ENCODE data around the gene UBE2J1.

Gene UBE2J1

DNA sequence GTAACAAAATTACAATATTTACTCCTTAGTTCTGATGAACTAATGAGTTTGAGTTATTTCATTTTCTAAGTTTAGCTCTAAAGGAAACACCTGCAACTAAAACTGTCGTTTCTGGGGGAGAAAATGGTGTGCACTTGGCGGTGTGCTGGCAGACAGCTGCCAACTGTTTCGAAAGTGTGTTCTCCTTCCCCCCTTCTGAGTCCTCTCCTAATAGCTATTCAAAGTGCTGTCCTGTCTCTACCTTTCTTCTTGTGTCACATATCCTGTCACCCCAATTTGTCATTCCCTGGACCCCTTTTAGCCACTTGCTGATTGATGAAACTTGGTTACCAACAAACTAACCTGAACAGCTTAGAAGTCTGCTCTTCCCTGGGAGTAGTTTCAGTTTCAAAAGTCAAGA, 4.9 kb upstream of the UBE2J1 start:
- H3K27me3 ChIP-seq: no peaks in the 10 kb centered on the region
- DNase-seq: no peak
- TF ChIP-seq, protein P1, sequence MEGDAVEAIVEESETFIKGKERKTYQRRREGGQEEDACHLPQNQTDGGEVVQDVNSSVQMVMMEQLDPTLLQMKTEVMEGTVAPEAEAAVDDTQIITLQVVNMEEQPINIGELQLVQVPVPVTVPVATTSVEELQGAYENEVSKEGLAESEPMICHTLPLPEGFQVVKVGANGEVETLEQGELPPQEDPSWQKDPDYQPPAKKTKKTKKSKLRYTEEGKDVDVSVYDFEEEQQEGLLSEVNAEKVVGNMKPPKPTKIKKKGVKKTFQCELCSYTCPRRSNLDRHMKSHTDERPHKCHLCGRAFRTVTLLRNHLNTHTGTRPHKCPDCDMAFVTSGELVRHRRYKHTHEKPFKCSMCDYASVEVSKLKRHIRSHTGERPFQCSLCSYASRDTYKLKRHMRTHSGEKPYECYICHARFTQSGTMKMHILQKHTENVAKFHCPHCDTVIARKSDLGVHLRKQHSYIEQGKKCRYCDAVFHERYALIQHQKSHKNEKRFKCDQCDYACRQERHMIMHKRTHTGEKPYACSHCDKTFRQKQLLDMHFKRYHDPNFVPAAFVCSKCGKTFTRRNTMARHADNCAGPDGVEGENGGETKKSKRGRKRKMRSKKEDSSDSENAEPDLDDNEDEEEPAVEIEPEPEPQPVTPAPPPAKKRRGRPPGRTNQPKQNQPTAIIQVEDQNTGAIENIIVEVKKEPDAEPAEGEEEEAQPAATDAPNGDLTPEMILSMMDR (IDR thresholded peaks at IDR 0.05; ENCODE audit: low read depth, low read length): no peak
- no peaks in the 10 kb centered on the region; the same call in 1 of the 2 replicates for H3K36me3 ChIP-seq
- no peak overlapping the region for H3K4me3 ChIP-seq (ENCODE audit: low read depth, low read length)
- H3K4me1 ChIP-seq: no peaks in the 10 kb centered on the region
- no peaks in the 10 kb centered on the region for H3K9me3 ChIP-seq

DNA sequence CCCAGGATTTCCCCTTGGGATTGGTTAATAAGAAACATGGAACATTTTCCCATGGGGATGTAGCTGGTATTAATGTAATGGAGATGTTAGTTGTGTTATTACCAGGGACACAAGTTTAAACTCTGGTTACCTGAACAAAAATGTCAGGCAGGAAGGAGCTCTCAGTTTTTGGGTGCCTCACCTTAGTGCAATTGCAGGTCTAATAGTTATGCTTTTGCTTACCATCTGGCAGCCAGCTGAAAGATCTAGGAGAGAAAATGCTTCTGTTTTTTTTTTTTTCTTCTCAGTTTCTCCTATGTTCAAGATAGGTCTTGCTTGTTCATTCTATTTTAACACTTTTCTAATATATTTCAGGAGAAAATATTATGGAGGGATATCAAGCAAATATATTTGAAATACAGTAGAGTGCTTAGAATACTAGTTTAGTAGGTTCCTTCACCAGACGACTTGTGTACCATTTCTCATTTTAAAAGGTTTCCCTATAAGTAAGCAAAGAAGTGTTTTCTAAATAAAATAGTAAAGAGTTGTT, 4.2 kb upstream of the UBE2J1 start:
- no peak overlapping the region for H3K4me3 ChIP-seq (ENCODE audit: low read depth, low read length)
- H3K4me1 ChIP-seq: no peaks in the 10 kb centered on the region
- no peaks in the 10 kb centered on the region for H3K9me3 ChIP-seq
- TF ChIP-seq, protein P1 (IDR thresholded peaks at IDR 0.05; ENCODE audit: low read depth, low read length): no peak
- DNase-seq: no peak
- H3K27me3 ChIP-seq: no peaks in the 10 kb centered on the region
- H3K36me3 ChIP-seq: no peaks in the 10 kb centered on the region; the same call in 1 of the 2 replicates

DNA sequence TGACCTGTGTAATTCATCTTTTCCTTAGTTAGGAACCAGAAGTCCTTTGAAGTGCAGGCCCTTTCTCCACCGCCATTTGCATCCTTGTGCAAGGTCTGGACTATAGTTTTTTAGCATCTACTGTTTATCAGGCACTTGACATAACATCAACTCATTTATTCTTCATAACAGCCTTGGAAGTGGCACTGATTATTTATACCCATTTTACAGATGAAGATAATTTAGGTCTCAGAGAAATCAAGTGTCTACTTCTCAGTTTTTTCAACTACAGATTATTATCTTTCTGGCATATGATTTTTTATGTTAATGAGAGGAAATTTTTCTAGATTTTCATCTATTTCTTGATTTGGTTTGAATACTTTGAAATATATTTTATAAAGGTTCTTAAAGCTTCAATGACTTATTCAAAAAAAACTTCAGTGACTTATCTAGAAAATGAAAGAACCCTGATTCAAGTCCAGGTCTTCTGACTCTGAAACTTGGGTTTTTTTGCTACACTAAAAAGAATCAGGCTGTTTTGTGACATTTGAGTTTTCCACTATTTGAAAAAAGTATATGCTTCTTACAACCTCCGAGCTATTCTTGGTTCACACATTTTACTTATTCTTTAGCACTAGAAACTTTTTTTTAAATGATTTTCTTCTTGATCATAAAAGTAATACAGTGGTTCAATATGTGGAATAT, 3.1 kb upstream of the UBE2J1 start:
- Histone ChIP-seq H3K4me1 (no peaks in the 10 kb centered on the region), H3K4me3 (ENCODE audit: low read depth, low read length) (no peak overlapping the region)
- TF ChIP-seq, protein P1 (IDR thresholded peaks at IDR 0.05; ENCODE audit: low read depth, low read length): no peak

DNA sequence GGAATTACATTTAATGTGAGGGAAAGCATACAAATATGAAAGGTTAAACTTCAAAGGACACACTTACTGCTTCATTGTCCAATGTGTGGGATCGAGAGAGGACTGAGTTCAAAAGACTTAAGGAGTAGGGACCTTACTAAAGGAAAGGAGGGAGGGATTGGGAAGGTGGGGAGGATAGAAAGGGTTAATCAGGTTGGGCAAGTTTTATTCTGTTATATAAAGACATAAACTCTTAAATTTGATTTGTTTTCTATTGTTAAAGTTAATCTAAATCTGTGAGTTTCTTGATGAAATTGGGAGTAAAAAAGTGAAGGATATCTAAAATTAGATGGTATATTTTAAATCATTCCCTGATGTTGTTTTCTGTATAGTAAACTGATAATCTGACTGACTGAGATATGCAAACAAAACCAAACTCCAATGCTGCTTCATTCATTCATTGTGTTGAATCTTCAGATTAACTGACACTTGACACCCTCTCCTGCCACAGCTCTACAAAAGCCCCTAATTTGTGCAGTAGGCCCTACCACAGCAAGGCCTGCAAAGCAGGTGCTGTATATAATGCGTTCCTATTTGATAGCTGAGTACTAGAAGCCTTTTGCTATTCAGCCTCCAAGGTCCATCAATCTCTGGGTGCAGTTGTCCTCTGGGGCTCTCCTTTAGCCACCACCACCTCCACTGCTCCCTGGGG, 1.3 kb upstream of the UBE2J1 start:
- TF ChIP-seq, protein P1 (IDR thresholded peaks at IDR 0.05; ENCODE audit: low read depth, low read length): no peak
- Histone ChIP-seq H3K27me3 (no peaks in the 10 kb centered on the region), H3K4me1 (no peaks in the 10 kb centered on the region), H3K36me3 (no peaks in the 10 kb centered on the region), H3K4me3 (ENCODE audit: low read depth, low read length) (no peak overlapping the region), H3K9me3 (no peaks in the 10 kb centered on the region)
- no peak for DNase-seq

More for the DNA sequence above, 3.1 kb upstream of the UBE2J1 start:
- Histone ChIP-seq H3K27me3 (no peaks in the 10 kb centered on the region), H3K9me3 (no peaks in the 10 kb centered on the region), H3K36me3 (no peaks in the 10 kb centered on the region; the same call in 1 of the 2 replicates)
- no peak for DNase-seq

DNA sequence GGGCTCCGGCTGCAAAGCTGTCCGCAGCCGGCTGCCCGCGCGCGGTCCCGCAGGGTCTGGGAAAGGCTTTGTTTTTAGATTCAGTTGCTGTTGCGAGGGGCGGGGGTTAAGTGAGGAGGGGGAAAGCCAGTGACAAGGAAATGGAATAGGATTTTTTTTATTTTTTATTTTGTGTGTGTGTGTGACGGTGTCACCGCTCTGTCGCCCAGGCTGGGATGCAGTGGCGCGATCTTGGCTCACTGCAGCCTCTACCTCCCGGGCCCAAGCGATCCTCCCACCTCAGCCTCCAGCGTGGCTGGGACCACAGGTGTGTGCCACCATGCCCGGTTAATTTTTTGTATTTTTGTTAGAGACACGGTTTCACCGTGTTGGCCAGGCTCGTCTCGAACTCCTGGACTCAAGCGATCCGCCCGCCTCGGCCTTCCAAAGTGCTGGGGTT, 615 bp upstream of the UBE2J1 start:
- TF ChIP-seq, protein P1 (IDR thresholded peaks at IDR 0.05; ENCODE audit: low read depth, low read length): no peak
- H3K27me3 ChIP-seq: no peaks in the 10 kb centered on the region
- H3K4me3 ChIP-seq (ENCODE audit: low read depth, low read length): peak overlapping the region; percentile 93
- H3K4me1 ChIP-seq: peaks cover 3% of the 10 kb centered on the region; the same call in 1 of the 2 replicates
- H3K9me3 ChIP-seq: no peaks in the 10 kb centered on the region
- H3K36me3 ChIP-seq: no peaks in the 10 kb centered on the region
- no peak for DNase-seq
